ENCODE measurements around the gene TRABD2B.

The TRABD2B gene

GRCh38 chr1:47766832-47767740, 230.1 kb downstream of the TRABD2B start:
- no peak for DNase-seq

GRCh38 chr1:47765742-47766485, 231.3 kb downstream of the TRABD2B start:
- no peak for DNase-seq

GRCh38 chr1:47765236-47765635, 231.9 kb downstream of the TRABD2B start:
- no peak for DNase-seq

DNA sequence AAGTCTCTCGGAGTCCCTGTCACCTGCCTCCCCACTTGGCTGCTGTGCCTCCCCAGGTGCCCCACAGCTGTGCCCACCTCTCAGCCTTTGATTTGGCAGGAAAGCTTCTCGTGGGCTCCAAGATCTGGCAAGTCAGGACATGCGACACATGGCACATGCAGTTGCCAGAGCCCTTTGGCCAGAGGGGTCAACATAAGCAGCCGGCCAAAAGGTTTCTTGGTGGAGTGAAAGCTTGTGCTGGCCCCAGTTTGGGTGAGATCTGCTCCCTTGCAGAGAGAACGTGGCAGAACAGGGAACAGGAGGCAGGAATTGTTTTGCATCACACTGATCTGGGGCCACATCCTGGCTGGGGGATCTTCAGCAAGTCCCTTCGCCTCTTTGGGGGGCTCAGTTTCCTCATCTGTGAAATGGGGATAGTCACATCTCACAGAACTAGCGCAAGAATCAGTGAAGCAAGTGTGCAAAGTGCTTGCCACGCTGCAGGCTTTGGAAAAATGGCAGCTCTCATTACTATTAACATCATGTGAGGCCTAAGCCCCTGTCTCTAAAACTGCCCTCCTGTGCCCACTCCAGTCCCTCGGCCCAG, 232.6 kb downstream of the TRABD2B start:
- DNase-seq: no peak

DNA sequence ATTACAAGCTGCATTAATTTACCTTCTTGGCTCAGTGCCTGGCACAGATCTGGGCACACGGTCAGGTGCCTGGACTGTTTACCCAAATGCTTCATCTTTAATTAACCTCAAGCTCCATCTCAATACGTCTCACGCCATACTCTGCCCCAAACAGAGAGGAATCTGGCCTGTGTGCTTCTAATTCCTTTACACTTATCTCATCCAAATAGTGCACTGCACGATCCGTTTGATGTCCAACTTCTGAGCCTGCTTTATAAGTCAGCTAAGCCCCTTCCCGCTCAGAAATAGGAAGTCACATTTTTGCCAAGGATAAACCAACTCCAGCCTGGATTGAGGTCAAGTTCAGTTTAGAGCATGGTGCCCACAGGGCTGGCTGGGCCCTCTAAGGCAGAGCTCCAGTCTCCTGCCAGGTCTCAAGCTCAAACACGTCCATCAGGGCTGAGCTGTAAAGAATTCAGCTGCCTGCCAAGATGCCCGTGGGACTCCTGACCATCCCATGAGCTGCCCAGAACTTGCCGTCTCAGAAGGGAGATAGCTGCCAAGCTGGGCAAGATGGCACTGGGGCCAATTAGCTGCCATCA, 233.5 kb downstream of the TRABD2B start:
- DNase-seq: no peak

GRCh38 chr1:47761974-47762373, 235.2 kb downstream of the TRABD2B start:
- DNase-seq: no peak

- DNase-seq: no peak
Observed at GRCh38 chr1:47761201-47761930, 235.8 kb downstream of the TRABD2B start.

GRCh38 chr1:47759936-47760629, 237.1 kb downstream of the TRABD2B start:
- no peak for DNase-seq

DNA sequence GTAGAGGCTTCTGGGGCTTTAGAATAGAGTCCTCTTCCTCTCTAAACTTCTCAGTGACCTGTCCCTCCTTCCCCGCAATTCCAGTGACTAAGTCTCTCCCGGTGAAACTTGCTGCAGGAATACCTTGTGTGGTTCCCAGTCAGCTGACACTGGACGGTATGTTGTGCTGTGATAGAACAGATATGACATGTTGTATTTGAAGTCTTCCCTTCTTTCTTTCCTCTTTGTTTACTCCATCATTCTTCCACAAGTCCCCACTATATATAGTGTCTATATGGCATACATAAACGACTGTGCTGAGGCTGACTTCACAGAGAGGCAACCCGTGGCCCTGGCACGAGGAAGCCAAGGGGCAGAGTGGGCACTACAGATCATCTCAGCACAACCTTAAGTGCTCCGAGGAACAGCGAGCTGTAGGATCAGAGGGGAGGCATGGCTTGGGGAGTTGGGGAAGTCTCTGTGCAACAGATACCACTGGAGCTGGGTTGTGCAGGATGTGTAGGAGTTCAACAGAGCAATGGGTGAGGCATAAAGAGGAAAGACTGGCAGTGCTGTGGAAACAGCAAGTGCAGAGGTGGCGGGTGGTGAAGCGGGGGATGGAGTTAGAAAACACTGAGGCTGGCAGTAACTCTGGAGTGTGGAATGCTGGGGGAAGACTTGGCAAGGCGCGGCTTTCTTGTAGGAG, 237.8 kb downstream of the TRABD2B start:
- no peak for DNase-seq

GRCh38 chr1:47758341-47759250, 238.6 kb downstream of the TRABD2B start:
- no peak for DNase-seq

GRCh38 chr1:47757226-47757975, 239.8 kb downstream of the TRABD2B start:
- DNase-seq: no peak

- DNase-seq: no peak
Observed at GRCh38 chr1:47756411-47756810, 240.8 kb downstream of the TRABD2B start.

GRCh38 chr1:47756006-47756405, 241.2 kb downstream of the TRABD2B start:
- no peak for DNase-seq

GRCh38 chr1:47755101-47755990, 241.8 kb downstream of the TRABD2B start:
- peak in 1 of 2 experiments; percentile 4 for DNase-seq

- DNase-seq: no peak
Observed at GRCh38 chr1:47754221-47754620, 243.0 kb downstream of the TRABD2B start.

GRCh38 chr1:47753808-47754207, 243.4 kb downstream of the TRABD2B start:
- DNase-seq: no peak

- no peak for DNase-seq
Observed at GRCh38 chr1:47752559-47752958, 244.6 kb downstream of the TRABD2B start.

GRCh38 chr1:47751996-47752451, 245.2 kb downstream of the TRABD2B start:
- DNase-seq: no peak
